H54 (cell line): ENCODE data around the gene ADGRG7.
A peak's percentile ranks its signal among the peaks of the same experiment; 100 is the strongest.

Experiments
- DNase-seq: peaks from one replicate; pipeline ENCODE4 v3.0.0; 2011; ENCODE audit warnings: low spot score, mixed read lengths; ENCODE audit not compliant: insufficient read length
- FAIRE-seq: peaks from 3 replicates; lab custom pipeline; 2011; peaks lifted over from hg19 to GRCh38; lab: Jason Lieb, UNC
- POLR2A ChIP-seq: IDR thresholded peaks from 2 replicates; pipeline ENCODE4 v1.6.1; 2011; ENCODE audit warnings: low read depth, mild to moderate bottlenecking, low read length

ADGRG7 gene

GRCh38 chr3:100584101-100584660 is 25.2 kb upstream of the ADGRG7 start:
- no peak for FAIRE-seq
- no peak for TF ChIP-seq POLR2A
- no peak for DNase-seq

- FAIRE-seq: no peak
- TF ChIP-seq POLR2A: no peak
- DNase-seq: no peak
These were observed 22.6 kb upstream of the ADGRG7 start for GRCh38 chr3:100586832-100587231.

GRCh38 chr3:100588251-100588650 is 21.1 kb upstream of the ADGRG7 start:
- DNase-seq: no peak
- TF ChIP-seq POLR2A: no peak
- no peak for FAIRE-seq

GRCh38 chr3:100590114-100590839 is 19.1 kb upstream of the ADGRG7 start:
- DNase-seq (peak; percentile 26), FAIRE-seq (peak; percentile 98)
- TF ChIP-seq POLR2A: no peak

- FAIRE-seq (no peak), DNase-seq (no peak)
- no peak for TF ChIP-seq POLR2A
These were observed 18.6 kb upstream of the ADGRG7 start for GRCh38 chr3:100590840-100591147.

GRCh38 chr3:100591411-100591810 is 18.0 kb upstream of the ADGRG7 start:
- no peak for FAIRE-seq
- no peak for TF ChIP-seq POLR2A
- no peak for DNase-seq

GRCh38 chr3:100600181-100601042 is 9.0 kb upstream of the ADGRG7 start:
- no peak for TF ChIP-seq POLR2A
- no peak for FAIRE-seq
- no peak for DNase-seq

GRCh38 chr3:100602506-100603444 is 6.6 kb upstream of the ADGRG7 start:
- TF ChIP-seq POLR2A: no peak
- FAIRE-seq (no peak), DNase-seq (no peak)

- DNase-seq: no peak
- TF ChIP-seq POLR2A: no peak
- FAIRE-seq: peak; percentile 83
These were observed 5.9 kb upstream of the ADGRG7 start for GRCh38 chr3:100603469-100603868.

GRCh38 chr3:100605358-100605757 is 4.0 kb upstream of the ADGRG7 start:
- FAIRE-seq: no peak
- TF ChIP-seq POLR2A: no peak
- no peak for DNase-seq

- FAIRE-seq (no peak), DNase-seq (no peak)
These were observed 2.4 kb upstream of the ADGRG7 start for GRCh38 chr3:100606894-100607512.

GRCh38 chr3:100609963-100610362 is 562 bp downstream of the ADGRG7 start:
- TF ChIP-seq POLR2A: no peak
- FAIRE-seq: no peak
- DNase-seq: no peak

More at GRCh38 chr3:100606894-100607512, 2.4 kb upstream of the ADGRG7 start:
- TF ChIP-seq POLR2A: no peak

- FAIRE-seq (no peak), DNase-seq (no peak)
- no peak for TF ChIP-seq POLR2A
These were observed 1.8 kb downstream of the ADGRG7 start for GRCh38 chr3:100611221-100611620.
